Esophagus squamous epithelium (tissue), 4 donors: ENCODE results near the gene TSPEAR.

Source experiments
- CTCF ChIP-seq, 6 experiments: fragments of 450-650 bp in 4 of 6; fragments of 200-600 bp in 2 of 6; sonication (generic) in 2 of 6; IDR thresholded peaks; one replicate each; pipeline ENCODE4 v1.5.1; 2016 to 2019; ENCODE audit warnings: antibody characterized with exemption in 6 of 6, mild to moderate bottlenecking in 4 of 6, moderate library complexity in 4 of 6
- POLR2A ChIP-seq, 4 donors: fragments of 450-650 bp; IDR thresholded peaks; one replicate each; pipeline ENCODE4 v1.6.1; 2017; ENCODE audit warnings: antibody characterized with exemption in 4 of 4, mild to moderate bottlenecking in 4 of 4, moderate library complexity in 3 of 4

- no peak for TF ChIP-seq POLR2A (IDR thresholded peaks at IDR 0.05)
- TF ChIP-seq CTCF (IDR thresholded peaks at IDR 0.05) = no peak
Observed at GRCh38 chr21:44603109-44603875, 108.1 kb downstream of the TSPEAR start.
